ENCODE data around the gene COPS7A.
"Not testable (repeated sequence)": the region's sequence is repeated elsewhere in the genome, so short reads cannot be mapped to it uniquely, and the experiment has no call there.

COPS7A gene

DNA sequence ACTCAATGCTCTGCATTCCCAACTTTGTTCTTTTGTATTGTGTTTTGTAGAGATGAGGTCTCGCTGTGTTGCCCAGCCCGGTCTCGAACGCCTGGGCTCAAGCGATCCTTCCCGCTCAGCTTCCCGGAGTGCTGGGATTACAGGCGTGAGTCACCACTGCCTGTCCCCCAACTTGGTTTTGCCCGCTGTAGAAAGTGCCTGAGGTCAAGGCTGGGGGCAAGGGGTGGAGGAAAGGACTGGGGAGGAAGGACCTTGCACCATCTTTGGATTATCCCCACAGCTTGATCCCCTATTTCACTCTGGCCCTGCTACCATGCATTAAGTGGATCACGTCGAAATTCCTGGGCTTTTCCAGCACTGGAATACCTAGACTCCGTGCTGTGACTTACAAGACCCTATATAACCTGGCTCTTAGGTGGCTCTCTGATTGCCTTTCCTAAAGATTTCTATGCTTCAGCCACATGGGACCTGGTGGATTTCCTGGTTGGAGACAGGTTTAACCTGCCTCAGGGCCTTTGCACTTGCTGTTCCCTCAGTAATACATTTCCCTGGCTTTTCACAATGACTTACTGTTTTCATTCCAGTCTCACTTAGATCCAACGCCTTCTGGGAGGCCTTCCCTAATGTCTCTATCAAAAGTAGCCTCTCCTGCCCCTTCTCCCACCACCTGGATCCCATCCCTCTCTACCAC is 22.6 kb upstream of the COPS7A start:
- no peak for DNase-seq

DNA sequence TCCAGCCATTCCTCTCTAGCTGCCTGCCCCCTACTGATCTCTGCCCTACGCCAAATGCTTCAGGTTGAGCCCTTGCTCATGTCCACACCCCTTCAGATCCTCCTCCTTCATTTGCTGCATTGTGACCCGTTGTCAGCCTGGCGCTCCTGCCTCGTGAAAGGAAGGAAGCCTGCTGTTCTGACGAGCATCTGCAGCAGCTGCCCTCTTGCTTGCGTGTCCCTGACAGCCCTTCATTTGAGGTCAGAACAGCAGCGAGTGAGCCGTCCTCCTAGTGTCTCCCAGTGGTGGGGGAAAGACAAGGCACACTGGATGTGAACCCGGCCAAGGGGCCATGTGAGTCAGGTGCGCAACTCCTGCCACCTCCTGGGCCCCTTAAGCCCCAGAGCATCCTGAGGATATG is 20.2 kb upstream of the COPS7A start:
- no peak for DNase-seq

DNA sequence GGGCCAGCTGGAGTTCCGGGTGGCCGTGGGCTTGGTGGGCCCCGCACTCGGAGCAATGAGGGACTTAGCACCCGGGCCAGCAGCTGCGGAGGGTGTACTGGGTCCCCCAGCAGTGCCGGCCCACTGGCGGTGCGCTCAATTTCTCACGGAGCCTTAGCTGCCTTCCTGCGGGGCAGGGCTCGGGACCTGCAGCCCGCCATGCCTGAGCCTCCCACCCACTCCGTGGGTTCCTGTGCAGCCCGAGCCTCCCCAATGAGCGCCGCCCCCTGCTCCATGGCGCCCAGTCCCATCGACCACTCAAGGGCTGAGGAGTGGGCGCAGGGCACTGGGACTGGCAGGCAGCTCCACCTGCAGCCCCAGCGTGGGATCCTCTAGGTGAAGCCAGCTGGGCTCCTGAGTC is 15.5 kb upstream of the COPS7A start:
- not testable (repeated sequence) for DNase-seq

DNA sequence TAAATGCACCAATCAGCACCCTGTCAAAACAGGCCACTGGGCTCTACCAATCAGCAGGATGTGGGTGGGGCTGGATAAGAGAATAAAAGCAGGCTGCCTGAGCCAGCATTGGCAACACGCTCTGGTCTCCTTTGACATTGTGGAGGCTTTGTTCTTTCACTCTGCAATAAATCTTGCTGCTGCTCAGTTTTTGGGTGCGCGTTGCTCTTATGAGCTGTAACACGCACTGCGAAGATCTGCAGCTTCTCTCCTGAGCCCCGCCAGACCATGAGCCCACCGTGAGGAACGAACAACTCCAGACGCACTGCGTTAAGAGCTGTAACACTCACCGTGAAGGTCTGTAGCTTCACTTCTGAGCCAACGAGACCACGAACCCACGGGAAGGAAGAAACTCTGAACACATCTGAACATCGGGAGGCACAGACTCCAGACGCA is 14.9 kb upstream of the COPS7A start:
- DNase-seq, result no peak

DNA sequence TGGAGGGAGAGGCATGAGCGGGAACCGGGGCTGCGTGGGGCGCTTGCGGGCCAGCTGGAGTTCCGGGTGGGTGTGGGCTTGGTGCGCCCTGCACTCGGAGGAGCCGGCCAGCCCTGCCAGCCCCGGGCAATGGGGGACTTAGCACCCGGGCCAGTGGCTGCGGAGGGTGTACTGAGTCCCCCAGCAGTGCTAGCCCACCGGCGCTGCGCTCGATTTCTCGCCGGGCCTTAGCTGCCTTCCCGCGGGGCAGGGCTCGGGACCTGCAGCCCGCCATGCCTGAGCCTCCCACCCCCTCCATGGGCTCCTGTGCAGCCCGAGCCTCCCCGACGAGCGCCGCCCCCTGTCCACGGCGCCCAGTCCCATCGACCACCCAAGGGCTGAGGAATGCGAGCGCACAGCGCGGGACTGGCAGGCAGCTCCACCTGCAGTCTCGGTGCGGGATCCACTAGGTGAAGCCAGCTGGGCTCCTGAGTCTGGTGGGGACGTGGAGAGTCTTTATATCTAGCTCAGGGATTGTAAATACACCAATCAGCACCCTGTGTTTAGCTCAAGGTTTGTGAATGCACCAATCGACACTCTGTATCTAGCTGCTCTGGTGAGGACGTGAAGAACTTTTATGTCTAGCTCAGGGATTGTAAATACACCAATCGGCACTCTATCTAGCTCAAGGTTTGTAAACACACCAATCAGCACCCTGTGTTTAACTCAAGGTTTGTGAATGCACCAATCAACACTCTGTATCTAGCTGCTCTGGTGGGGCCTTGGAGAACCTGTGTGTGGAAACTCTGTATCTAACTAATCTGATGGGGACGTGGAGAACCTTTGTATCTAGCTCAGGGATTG is 7.6 kb upstream of the COPS7A start:
- not testable (repeated sequence) for DNase-seq

DNA sequence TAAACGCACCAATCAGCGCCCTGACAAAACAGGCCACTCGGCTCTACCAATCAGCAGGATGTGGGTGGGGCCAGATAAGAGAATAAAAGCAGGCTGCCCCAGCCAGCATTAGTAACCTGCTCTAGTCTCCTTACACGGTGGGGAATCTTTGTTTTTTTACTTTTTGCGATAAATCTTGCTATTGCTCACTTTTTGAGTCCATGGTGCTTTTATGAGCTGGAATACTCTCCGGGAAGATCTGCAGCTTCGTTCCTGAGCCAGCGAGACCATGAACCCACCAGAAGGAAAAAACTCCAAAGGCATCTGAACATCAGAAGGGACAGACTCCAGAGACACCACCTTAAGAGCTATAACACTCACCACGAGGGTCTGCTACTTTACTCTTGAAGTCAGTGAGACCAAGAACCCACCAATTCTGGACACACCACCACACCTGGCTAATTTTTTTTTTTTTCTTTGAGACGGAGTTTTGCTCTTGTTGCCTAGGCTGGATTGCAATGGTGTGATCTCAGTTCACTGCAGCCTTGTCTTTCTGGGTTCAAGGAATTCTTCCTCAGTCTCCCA is 6.9 kb upstream of the COPS7A start:
- DNase-seq, result no peak

DNA sequence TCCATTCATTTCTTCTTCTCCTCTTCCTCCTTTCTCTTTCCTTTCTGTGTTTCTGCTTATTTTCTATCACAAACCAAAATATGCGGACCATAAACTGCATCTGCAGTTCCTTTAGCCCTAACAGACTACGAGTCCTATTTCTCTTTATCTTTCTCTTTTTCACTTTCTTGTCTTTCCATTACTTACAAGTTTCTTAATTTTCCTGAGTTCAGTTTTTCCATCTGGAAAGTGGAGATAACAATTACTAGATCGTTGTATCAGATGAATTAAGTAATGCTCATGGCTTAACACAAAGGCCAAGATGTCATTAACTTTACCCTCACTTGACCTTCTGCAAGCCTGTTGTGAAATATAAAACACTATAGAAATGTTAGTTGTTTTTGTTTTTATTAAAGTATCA is 983 bp upstream of the COPS7A start:
- no peak for DNase-seq

DNA sequence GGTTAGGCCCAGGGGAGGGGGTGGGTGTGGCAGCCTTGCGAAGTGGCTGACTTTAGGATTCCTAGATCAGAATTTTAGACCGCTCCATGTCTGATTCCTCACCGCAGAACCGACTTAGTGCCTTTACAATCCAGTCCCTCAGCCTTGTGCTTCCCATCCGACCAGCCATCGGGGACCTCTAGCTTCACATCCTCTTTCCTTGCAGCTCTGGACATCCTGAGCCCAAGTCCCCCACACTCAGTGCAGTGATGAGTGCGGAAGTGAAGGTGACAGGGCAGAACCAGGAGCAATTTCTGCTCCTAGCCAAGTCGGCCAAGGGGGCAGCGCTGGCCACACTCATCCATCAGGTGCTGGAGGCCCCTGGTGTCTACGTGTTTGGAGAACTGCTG is 557 bp downstream of the COPS7A start:
- no peak for DNase-seq

DNA sequence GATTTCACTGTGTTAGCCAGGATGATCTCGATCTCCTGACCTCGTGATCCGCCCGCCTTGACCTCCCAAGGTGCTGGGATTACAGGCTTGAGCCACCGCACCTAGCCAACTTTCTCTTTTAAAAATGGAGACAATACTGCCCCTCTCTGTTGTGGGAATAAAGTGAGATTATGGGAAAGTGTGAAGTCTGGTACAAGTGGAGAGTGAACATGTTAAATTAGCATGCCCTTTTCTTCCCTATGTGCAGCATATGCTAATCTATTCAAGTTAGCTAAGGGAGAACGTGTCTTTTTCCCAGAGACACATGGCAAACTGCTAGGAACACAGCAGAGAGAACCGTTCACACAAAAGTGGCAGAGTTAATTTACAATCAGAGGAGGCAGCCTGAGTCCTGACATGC is 1.5 kb downstream of the COPS7A start:
- no peak for DNase-seq

DNA sequence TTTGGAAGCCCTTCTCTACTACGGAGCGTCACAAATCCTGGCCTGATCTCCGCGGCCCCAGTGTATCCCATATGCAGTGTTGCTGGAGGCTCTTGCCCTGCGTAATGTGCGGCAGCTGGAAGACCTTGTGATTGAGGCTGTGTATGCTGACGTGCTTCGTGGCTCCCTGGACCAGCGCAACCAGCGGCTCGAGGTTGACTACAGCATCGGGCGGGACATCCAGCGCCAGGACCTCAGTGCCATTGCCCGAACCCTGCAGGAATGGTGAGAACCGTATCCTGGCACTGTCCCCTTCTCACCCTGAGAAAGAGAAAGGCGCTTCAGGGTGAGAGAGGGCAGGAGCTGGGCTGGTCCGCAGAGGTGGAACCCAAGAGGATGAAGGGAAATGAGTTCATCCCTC is 5.3 kb downstream of the COPS7A start:
- DNase-seq, result no peak

DNA sequence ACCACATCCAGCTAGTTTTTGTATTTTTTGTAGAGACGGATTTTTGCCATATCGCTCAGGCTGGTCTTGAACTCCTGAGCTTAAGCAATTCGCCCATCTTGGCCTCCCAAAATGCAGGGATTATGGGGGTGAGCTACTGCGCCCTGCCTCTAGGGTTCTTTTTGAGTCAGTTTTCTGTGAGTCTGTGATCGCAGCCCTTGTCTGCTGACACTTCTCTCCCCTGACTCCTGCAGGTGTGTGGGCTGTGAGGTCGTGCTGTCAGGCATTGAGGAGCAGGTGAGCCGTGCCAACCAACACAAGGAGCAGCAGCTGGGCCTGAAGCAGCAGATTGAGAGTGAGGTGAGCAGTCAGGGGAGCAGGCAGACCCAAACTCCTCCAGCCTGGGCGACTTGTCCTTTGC is 6.3 kb downstream of the COPS7A start:
- DNase-seq, result no peak

DNA sequence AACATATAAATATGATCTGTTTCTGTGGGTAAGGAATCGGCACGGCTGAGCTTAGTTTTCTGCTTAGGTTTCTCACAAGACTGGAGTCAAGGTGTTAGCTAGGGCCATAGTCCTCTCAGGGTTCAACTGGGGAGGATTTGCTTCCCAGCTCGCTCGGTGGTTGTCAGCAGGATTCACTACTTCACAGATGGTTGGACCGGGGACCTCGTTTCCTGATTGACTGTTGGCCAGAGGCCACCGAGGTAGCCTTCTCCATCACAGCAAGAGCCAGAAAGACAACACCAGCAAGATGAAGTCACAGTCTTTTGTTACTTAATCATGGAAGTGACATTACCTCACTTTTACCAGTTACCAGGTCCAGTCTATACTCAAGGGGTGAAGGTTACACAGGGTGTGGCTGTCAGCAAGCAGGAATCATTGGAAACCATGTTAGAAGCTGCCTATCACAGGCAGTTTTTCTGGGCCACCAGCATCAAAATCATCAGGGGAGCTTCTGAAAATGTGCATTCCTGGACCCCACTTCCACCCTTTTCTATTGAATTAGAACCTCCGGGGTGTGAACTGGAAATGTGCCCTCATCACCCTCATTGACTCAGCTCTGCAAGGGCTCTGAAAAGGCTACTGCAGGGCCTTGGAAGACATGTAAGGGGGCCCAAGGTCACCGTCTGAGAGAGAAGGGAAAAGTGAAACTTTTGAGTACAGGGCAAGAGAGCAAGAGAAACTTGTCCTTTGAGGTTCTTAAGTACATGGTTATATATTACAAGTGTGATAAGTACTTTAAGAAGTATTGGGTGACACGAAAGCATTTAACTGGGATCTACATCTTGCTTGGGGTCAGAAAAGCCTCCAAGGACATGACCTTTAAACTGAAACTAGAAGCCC is 10.9 kb downstream of the COPS7A start:
- no peak for DNase-seq

DNA sequence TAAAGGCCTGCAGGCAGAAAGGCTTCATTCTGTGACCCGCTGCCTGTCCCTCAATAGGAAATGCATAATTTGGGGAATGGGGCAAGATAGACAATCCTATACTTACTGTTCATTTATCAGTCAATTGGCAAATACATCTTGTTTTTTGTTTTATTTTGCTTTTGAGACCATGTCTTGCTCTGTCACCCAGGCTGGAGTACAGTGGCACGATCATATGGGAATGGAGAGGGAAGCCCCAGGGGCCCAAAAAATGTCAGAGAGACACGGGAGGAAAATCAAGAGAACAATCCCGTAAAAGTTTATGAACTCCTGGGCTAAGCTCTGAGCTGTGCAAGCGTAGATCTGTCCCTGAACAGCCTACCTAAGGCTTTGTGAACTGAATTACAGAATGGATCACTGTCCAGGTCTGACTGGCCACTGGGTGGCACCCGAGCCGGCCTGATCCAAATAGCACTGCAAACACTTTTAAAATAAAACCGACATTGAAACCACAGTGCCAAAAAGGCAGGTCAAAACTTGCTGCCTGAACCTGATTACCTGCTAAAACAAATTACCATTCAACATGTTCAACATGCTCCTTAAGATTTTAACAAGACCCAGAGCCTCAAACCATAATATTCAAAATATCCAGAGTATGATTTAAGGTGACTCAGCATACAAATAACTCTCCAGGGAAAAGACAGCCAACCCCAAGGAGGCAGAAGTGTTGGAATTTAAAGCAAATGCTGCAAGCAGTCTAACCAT is 11.8 kb downstream of the COPS7A start:
- DNase-seq, result peak; percentile 38

DNA sequence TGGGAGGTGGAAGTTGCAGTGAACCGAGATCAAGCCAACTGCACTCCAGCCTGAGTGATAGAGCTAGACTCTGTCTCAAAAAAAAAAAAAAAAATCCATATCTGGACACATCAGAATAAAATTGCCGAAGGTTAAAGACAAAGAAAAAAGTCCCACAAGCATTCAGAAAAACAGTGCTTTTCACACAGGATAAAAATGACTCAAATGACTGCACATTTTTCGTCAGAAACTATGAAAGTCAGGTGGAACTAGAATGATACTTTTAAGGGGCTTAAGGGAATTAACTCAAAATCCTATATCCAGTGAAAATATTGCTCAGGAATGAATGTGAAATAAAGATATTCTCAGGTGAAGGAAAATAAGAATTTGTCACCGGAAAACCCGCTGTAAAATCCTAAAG is 12.9 kb downstream of the COPS7A start:
- DNase-seq, result no peak

DNA sequence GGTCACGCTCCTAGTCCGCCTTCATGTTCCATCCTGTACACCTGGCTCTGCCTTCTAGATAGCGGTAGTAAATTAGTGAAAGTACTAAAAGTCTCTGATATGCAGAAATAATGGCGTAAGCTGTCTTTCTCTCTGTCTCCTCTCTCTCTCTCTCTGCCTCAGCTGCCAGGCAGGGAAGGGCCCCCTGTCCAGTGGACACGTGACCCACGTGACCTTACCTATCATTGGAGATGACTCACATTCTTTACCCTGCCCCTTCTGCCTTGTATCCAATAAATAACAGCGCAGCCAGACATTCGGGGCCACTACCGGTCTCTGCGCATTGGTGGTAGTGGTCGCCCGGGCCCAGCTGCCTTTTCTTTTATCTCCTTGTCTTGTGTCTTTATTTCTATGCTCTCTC is 18.2 kb downstream of the COPS7A start:
- DNase-seq, result not testable (repeated sequence)

DNA sequence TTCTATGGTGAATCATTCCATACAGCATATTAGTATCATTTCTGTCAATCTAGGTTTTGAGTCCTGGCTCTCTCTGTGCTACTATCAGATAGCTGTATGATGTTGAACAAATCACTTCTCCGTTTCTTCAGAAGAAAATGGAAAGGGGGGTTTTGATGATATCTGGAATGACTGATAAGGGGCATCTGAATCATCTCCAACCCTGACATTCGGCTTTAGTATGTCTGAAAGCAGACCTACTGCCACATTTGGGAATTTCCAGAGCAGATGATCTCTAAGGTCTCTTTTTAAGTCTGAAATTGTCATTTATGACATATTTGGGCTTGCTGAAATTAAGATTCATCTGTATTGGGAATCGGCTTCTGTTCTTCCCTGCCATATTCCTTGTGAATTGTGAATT is 19.0 kb downstream of the COPS7A start:
- DNase-seq, result no peak

DNA sequence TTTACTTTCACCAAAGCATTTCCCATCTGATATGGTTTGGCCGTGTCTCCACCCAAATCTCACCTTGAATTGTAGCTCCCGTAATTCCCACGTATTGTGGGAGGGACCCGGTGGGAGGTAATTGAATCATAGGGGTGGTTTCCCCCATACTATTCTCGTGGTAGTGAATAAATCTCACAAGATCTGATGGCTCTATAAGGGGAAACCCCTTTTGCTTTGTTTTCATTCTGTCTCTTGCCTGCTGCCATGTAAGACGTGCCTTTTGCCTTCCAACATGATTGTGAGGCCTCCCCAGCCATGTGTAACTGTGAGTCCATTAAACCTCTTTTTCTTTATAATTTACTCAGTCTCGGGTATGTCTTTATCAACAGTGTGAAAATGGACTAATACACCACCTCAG is 19.5 kb downstream of the COPS7A start:
- peak; percentile 24 for DNase-seq

DNA sequence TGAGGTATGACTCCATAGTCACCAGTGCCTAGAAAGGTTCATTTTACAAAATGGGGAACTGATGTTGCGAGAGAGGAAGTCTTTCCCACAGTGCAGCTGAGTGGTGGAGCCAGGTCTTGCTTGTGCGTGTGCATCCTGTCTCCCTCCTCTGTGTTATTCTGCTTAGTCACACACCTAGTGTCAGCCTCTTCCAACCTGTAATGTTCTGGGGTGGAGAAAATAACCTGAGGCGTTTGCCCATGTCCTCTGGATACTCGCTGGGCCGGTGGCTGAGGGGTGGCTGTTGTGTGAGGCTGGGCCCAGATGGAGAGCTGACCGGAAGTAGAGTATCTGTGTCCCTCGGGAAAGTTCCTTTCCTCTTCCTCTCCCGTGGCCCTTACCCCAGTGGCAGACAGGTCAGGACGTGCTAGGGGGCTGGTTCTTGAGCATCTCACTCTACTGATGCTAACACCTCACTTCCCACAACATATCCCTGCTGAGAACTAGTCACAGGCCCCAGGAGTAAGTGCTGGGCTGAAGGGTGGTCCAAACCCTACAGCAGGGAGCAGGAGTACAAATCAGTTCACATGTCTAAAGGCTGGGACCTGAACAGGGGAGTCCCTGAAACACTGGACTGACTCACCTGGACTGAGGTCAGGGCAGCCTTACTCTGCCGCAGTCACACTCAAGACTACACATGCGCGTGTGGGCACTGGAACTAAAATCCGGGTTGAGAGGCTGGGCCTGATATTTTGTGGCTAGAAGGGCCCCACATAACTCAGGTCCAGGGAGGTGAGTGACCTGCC is 22.1 kb downstream of the COPS7A start:
- DNase-seq, result no peak

DNA sequence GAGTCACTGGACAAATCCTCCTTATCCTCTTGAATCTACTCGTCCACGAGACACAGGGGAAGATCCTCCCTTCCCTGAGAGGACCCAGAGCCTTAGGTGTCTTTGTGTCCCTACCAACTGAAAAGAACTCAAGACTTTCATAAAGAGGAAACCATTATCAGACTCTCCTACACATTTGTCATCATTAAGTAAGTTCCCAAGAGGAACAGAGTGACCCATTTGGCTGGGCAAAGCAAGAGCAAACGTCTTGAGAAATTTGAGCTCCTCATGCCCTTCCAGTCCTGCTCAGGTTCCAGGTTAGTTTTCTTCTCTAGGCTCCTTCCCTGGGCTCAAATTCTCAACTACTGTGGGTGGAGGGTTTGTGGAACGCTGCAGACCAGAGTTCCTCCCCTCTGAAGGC is 23.4 kb downstream of the COPS7A start:
- DNase-seq, result no peak

DNA sequence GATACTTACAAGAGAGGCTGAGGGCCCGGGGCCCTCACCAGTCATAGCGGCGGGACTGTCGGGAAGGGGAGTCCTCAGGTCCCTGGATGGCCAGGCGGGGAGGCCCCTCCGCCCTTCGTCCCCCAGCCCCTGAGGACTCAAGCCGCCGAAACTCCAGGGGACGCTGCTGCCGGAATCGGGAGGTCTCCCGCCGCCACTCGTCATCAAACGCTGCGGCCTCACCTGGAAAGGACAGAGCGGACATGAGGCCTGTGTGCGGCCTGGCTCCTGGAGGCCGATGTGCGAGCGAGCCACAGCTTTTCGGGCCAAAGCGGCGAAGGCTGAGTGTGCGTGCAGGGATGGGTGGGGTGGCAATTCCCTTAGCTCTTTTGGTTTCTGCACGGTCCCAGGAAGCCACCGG is 24.9 kb downstream of the COPS7A start:
- DNase-seq, result no peak

DNA sequence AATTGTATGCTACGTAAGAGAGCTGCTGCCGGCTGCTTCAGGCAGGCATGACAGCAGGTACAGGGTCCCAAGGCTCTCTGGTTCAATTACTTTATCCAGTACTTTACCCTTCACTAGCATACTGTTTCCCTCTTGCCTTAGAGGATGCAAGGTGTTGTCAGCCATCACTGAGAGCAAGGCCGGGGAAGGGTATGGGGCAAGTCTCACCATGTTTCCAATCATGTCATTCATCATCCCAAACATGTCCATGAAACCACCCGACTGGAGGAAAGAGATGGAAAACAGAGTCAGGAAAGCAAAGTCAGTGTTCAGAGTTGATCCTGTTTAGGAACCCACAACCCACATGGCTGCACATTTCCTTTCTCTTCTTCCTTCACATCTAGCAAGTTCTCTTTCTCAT is 26.7 kb downstream of the COPS7A start:
- DNase-seq, result no peak

DNA sequence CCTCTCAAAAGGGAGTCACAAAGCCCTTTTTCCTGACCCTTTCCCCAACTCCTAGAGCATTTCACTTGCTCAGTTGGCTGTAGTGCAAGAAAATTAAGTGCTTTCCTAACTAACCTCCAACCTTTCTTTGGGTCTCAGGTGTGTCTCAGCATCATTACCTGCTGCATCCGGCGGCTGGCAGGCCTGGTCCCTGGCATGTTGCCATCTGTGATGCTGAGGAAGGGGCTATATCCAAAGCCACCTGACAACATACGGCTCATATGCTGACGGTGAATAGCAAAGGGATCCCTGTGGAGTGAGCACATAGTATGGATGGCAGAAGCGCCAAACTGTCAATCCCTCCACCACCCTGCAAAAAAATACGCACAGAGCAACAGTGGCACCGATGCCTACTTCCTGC is 27.9 kb downstream of the COPS7A start:
- no peak for DNase-seq

All from activated naive CD4-positive, alpha-beta T cell treated with Interleukin-2 at 50 U/mL for 16 hours (primary cell).